Brain microvascular endothelial cell (primary cell): ENCODE results near the gene MGMT.

Experiments used
- DNase-seq: peaks from one replicate; pipeline ENCODE4 v3.0.0-alpha.2; 2020
- H3K27ac ChIP-seq: fragments of 250-450 bp; sonication (Bioruptor Pico); 2 replicates; pipeline ENCODE4 v1.5.1; 2020; ENCODE audit warnings: mild to moderate bottlenecking, moderate library complexity
- H3K27me3 ChIP-seq: fragments of 250-450 bp; sonication (Bioruptor Pico); replicated peaks from 2 replicates; pipeline ENCODE4 v1.5.1; 2020; ENCODE audit warnings: mild to moderate bottlenecking
- H3K36me3 ChIP-seq: fragments of 250-450 bp; sonication (Bioruptor Pico); replicated peaks from 2 replicates; pipeline ENCODE4 v1.5.1; 2020; ENCODE audit warnings: mild to moderate bottlenecking
- H3K4me3 ChIP-seq: 2 replicates; pipeline ENCODE4 v1.5.1; 2011; ENCODE audit warnings: low read depth, mild to moderate bottlenecking, control low read depth, low read length, moderate library complexity
- CTCF ChIP-seq: IDR thresholded peaks from 2 replicates; pipeline ENCODE4 v1.5.1; 2011; ENCODE audit warnings: low read depth, mild to moderate bottlenecking, moderate library complexity, low read length, control low read depth, inconsistent platforms; ENCODE audit errors: missing control alignments
- in situ Hi-C: cut with HindIII; loops from 2 replicates; pipeline ENCODE4 v1.10.0; 2017; ENCODE audit warnings: low sequenced_read_pairs, low pct_ligation_motif_present

MGMT gene

DNA sequence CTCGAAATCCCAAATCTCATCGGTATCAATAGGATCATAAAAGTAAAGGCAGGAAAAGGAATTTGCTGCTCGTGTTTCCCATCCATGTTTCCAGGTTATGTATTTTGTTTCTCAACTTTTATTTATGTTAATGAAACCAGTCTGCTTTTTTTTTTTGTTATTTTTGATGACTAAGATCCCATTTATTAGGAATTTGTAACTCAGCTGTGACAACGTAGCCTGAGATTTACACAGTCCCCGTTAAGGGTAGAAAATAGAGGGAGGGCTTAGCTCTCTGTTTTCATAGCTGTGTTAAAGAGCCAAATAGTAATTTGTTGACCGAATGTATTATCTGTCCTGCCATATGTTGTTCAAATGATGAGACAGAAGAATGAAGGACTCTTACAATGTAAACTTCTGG lies 164.0 kb downstream of the MGMT start:
- Histone ChIP-seq H3K27ac (no peak overlapping the region), H3K36me3 (no peaks in the 10 kb centered on the region), H3K27me3 (no peaks in the 10 kb centered on the region), H3K4me3 (no peak overlapping the region)
- DNase-seq, result no peak
- no peak for TF ChIP-seq CTCF
- in situ Hi-C loops, result no loop called here

DNA sequence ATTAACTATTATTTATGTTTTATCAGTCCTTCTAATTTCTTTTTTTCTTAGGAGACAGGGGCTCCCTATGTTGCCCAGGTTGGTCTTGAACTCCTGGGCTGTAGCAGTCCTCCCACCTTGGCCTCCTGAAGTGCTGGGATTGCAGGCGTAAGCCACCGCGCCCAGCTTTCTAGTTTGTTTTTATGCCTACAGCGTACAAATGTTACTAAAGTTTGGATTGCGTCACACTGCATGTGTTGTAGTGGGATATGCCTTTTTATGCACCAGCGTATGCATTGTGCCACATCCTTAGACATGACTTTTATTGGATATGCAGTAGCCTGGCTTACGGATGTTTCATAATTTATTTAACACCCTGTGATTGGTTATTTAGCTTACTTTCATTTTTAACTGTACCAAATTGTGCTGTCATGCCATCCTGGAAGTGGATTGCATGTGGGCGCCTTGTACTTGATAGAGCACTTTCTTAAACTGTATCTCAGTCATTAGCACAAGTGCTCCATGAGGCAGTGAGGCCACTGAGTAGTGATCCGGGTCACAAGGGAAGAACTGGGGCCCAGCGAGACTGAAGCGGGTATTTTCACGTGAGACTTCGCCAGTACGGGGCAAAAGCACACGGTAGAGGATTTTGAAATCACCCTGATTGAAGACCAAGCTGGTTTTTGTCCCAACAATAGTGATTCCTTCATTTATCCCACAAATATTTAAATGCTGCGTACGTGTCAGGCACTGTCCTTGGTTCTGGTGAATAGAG lies 165.0 kb downstream of the MGMT start:
- Histone ChIP-seq H3K4me3 (no peak overlapping the region), H3K27ac (no peak overlapping the region), H3K27me3 (no peaks in the 10 kb centered on the region), H3K36me3 (no peaks in the 10 kb centered on the region)
- no peak for DNase-seq
- no peak for TF ChIP-seq CTCF
- in situ Hi-C loops, result no loop called here

GRCh38 chr10:129637010-129637409 lies 170.0 kb downstream of the MGMT start:
- no peak overlapping the region for H3K4me3 ChIP-seq
- in situ Hi-C loops, result no loop called here
- no peak for TF ChIP-seq CTCF

GRCh38 chr10:129637846-129638245 lies 170.8 kb downstream of the MGMT start:
- TF ChIP-seq CTCF, result no peak
- Histone ChIP-seq H3K36me3 (no peaks in the 10 kb centered on the region), H3K27me3 (no peaks in the 10 kb centered on the region), H3K27ac (no peak overlapping the region), H3K4me3 (no peak overlapping the region)
- no peak for DNase-seq
- in situ Hi-C loops, result no loop called here

More at GRCh38 chr10:129637010-129637409, 170.0 kb downstream of the MGMT start:
- no peaks in the 10 kb centered on the region for H3K36me3 ChIP-seq
- no peak overlapping the region for H3K27ac ChIP-seq
- DNase-seq, result no peak
- H3K27me3 ChIP-seq, result no peaks in the 10 kb centered on the region

- Histone ChIP-seq H3K27me3 (no peaks in the 10 kb centered on the region), H3K4me3 (no peak overlapping the region), H3K36me3 (no peaks in the 10 kb centered on the region), H3K27ac (no peak overlapping the region)
- in situ Hi-C loops, result no loop called here
- no peak for TF ChIP-seq CTCF
- no peak for DNase-seq
These were observed 174.3 kb downstream of the MGMT start for GRCh38 chr10:129641351-129641750.

GRCh38 chr10:129641982-129642381 lies 174.9 kb downstream of the MGMT start:
- no peak overlapping the region for H3K27ac ChIP-seq
- TF ChIP-seq CTCF, result no peak
- H3K27me3 ChIP-seq, result no peaks in the 10 kb centered on the region
- H3K36me3 ChIP-seq, result no peaks in the 10 kb centered on the region
- H3K4me3 ChIP-seq, result no peak overlapping the region
- in situ Hi-C loops, result no loop called here
- no peak for DNase-seq
